Gastrocnemius medialis (tissue), 4 donors: ENCODE data around the gene SCARB1.

Source experiments
- CTCF ChIP-seq, 5 experiments: fragments of 450-650 bp in 3 of 5; fragments of 200-600 bp in 2 of 5; sonication (generic) in 2 of 5; IDR thresholded peaks in 4 of 5; conservative IDR thresholded peaks in 1 of 5; 1 replicate in 4 of 5; 2 replicates in 1 of 5; pipeline ENCODE4 v1.5.1; 2016 to 2019; ENCODE audit warnings: antibody characterized with exemption in 5 of 5, mild to moderate bottlenecking in 3 of 5, moderate library complexity in 3 of 5
- POLR2A ChIP-seq, 2 donors: fragments of 450-650 bp; IDR thresholded peaks; one replicate each; pipeline ENCODE4 v1.6.1; 2017; ENCODE audit warnings: antibody characterized with exemption in 2 of 2, mild to moderate bottlenecking in 2 of 2, moderate library complexity in 2 of 2

- TF ChIP-seq CTCF (IDR thresholded peaks at IDR 0.05 in 4 of 5, conservative IDR thresholded peaks at IDR 0.05 in 1 of 5) (no peak), POLR2A (IDR thresholded peaks at IDR 0.05) (no peak)
These were observed 94.5 kb downstream of the SCARB1 start for GRCh38 chr12:124769163-124769530.
